ENCODE results near the gene GET4.

GRCh38 chr7:888081-889024, 12.0 kb downstream of the GET4 start:
- no peak for TF ChIP-seq PAX5 (IDR thresholded peaks at IDR 0.05; ENCODE audit: insufficient read depth, low read length, severe bottlenecking)
- TF ChIP-seq POLR2AphosphoS5 (IDR thresholded peaks at IDR 0.05; ENCODE audit: low read depth, low read length) = no peak
- no peak for TF ChIP-seq POLR2A (IDR thresholded peaks at IDR 0.05; ENCODE audit: low read depth, low read length)
- no peak for TF ChIP-seq POU2F2 (IDR thresholded peaks at IDR 0.05; ENCODE audit: low read depth, low read length)
- no peak for TF ChIP-seq SPI1 (IDR thresholded peaks at IDR 0.05; ENCODE audit: low read depth, low read length)
